Liver (tissue), 9 donors: ENCODE data around the gene LTN1. TPM values are rescaled to one million over a fixed set of nuclear protein-coding genes. Genes with fewer than 3 reads are reported as not detected.

Source experiments
- DNase-seq: peaks from one replicate; pipeline ENCODE4 v3.0.0-alpha.2; 2017; ENCODE audit warnings: low spot score
- H3K27ac ChIP-seq, 2 donors: one replicate each; pipeline ENCODE4 v1.7.0; 2013; ENCODE audit warnings: inconsistent platforms in 2 of 2, low read length in 2 of 2, control low read depth in 1 of 2, low read depth in 1 of 2, mild to moderate bottlenecking in 1 of 2
- H3K27me3 ChIP-seq, 4 donors: one replicate each; pipeline versions ENCODE4 v1.6.1 to v1.7.0; 2013; ENCODE audit warnings: low read length in 3 of 4, inconsistent platforms in 1 of 4, mild to moderate bottlenecking in 1 of 4, moderate library complexity in 1 of 4; ENCODE audit not compliant: control insufficient read depth in 4 of 4, insufficient read depth in 4 of 4
- H3K36me3 ChIP-seq, 4 donors: one replicate each; pipeline versions ENCODE4 v1.6.1 to v1.7.0; 2013; ENCODE audit warnings: low read length in 3 of 4, mild to moderate bottlenecking in 3 of 4, low read depth in 1 of 4, moderate library complexity in 1 of 4; ENCODE audit not compliant: control insufficient read depth in 4 of 4, insufficient read depth in 3 of 4
- H3K4me1 ChIP-seq, 4 donors: one replicate each; pipeline versions ENCODE4 v1.6.1 to v1.7.0; 2013; ENCODE audit warnings: low read length in 3 of 4, mild to moderate bottlenecking in 3 of 4, moderate library complexity in 1 of 4; ENCODE audit not compliant: control insufficient read depth in 4 of 4, insufficient read depth in 4 of 4
- H3K4me3 ChIP-seq, 3 donors: one replicate each; pipeline versions ENCODE4 v1.6.1 to v1.7.0; 2013; ENCODE audit warnings: low read length in 3 of 3, control low read depth in 1 of 3, low read depth in 1 of 3, mild to moderate bottlenecking in 1 of 3
- H3K9ac ChIP-seq, 2 donors: one replicate each; pipeline ENCODE4 v1.7.0; 2013; ENCODE audit warnings: low read length in 2 of 2, mild to moderate bottlenecking in 2 of 2, moderate library complexity in 2 of 2, control low read depth in 1 of 2, low read depth in 1 of 2
- H3K9me3 ChIP-seq, 4 donors: one replicate each; pipeline versions ENCODE4 v1.6.1 to v1.7.0; 2013; ENCODE audit warnings: low read length in 3 of 4; ENCODE audit not compliant: control insufficient read depth in 4 of 4
- ATF3 ChIP-seq: IDR thresholded peaks from 2 replicates; pipeline ENCODE4 v1.6.1; 2016; ENCODE audit warnings: antibody characterized with exemption
- CTCF ChIP-seq: fragments of 150-350 bp; IDR thresholded peaks from 2 replicates; pipeline ENCODE4 v1.5.1; 2017; ENCODE audit warnings: improper control_type of control experiment, low read depth, low read length; ENCODE audit not compliant: missing input control
- FOXA1 ChIP-seq: IDR thresholded peaks from 2 replicates; pipeline ENCODE4 v1.6.1; 2016; ENCODE audit warnings: antibody characterized with exemption
- FOXA2 ChIP-seq: IDR thresholded peaks from 2 replicates; pipeline ENCODE4 v1.6.1; 2016; ENCODE audit warnings: antibody characterized with exemption
- GABPA ChIP-seq, 2 donors: IDR thresholded peaks in 1 of 2; conservative IDR thresholded peaks in 1 of 2; 2 replicates each; pipeline ENCODE4 v1.6.1; 2016; ENCODE audit warnings: antibody characterized with exemption in 2 of 2, mild to moderate bottlenecking in 1 of 2, moderate library complexity in 1 of 2
- HNF4A ChIP-seq, 2 donors: conservative IDR thresholded peaks; 2 replicates each; pipeline ENCODE4 v1.6.1; 2016; ENCODE audit warnings: antibody characterized with exemption in 2 of 2, mild to moderate bottlenecking in 2 of 2
- HNF4G ChIP-seq: IDR thresholded peaks from 2 replicates; pipeline ENCODE4 v1.6.1; 2016; ENCODE audit warnings: antibody characterized with exemption
- JUND ChIP-seq, 2 donors: IDR thresholded peaks; 2 replicates each; pipeline ENCODE4 v1.6.1; 2016; ENCODE audit warnings: antibody characterized with exemption in 2 of 2
- MAX ChIP-seq: IDR thresholded peaks from 2 replicates; pipeline ENCODE4 v1.6.1; 2016; ENCODE audit warnings: antibody characterized with exemption
- NR2F2 ChIP-seq: IDR thresholded peaks from 2 replicates; pipeline ENCODE4 v1.6.1; 2016; ENCODE audit warnings: antibody characterized with exemption
- RAD21 ChIP-seq, 2 donors: IDR thresholded peaks; 2 replicates each; pipeline ENCODE4 v1.6.1; 2016; ENCODE audit warnings: antibody characterized with exemption in 2 of 2, mild to moderate bottlenecking in 2 of 2
- REST ChIP-seq: IDR thresholded peaks from 2 replicates; pipeline ENCODE4 v1.6.1; 2016; ENCODE audit warnings: antibody characterized with exemption, mild to moderate bottlenecking
- RXRA ChIP-seq, 2 donors: IDR thresholded peaks; 2 replicates each; pipeline ENCODE4 v1.6.1; 2017 to 2018; ENCODE audit warnings: antibody characterized with exemption in 2 of 2, mild to moderate bottlenecking in 1 of 2
- SP1 ChIP-seq: IDR thresholded peaks from 2 replicates; pipeline ENCODE4 v1.6.1; 2018; ENCODE audit warnings: antibody characterized with exemption, mild to moderate bottlenecking
- TAF1 ChIP-seq: conservative IDR thresholded peaks from 2 replicates; pipeline ENCODE4 v1.6.1; 2016; ENCODE audit warnings: antibody characterized with exemption, mild to moderate bottlenecking
- YY1 ChIP-seq: IDR thresholded peaks from 2 replicates; pipeline ENCODE4 v1.6.1; 2016; ENCODE audit warnings: antibody characterized with exemption, mild to moderate bottlenecking
- ZBTB33 ChIP-seq: IDR thresholded peaks from 2 replicates; pipeline ENCODE4 v1.6.1; 2016; ENCODE audit warnings: antibody characterized with exemption
- WGBS: extraction: QIAGEN DNeasy Blood & Tissue Kit; methylation state at CpG from one replicate; pipeline ENCODE4 v1.1.7; 2013; 5-methylcytosine and 5-hydroxymethylcytosine counted together
- polyA plus RNA-seq, 2 donors: library from polyadenylated mRNA; stranded (reverse) in 1 of 2; unstranded in 1 of 2; fragments of 200-250 nt in 1 of 2; fragments of >200 nt in 1 of 2; fragmentation: Nextera tagmentation in 1 of 2; extraction: Ambion mirVana in 1 of 2; gene quantifications; one replicate each; pipeline versions ENCODE4 v1.2.1 to v1.2.3, GENCODE V29; 2013 to 2015
- total RNA-seq, 2 donors: library from RNA; depleted of rRNA; stranded (reverse); fragments of >200 nt; gene quantifications; one replicate each; pipeline ENCODE4 v1.2.3, GENCODE V29; 2014
- donor health status: healthy.
- donor health status: healthy.
- donor health status: healthy.
- donor health status: healthy.
- donor health status: healthy.

LTN1 gene
- total and polyA plus RNA-seq, 4 donors: 3.9 to 22.1 (median 9.6) TPM

- 74% methylated on average over 2 of the region's 2 CpGs for WGBS
- peaks cover 2 to 25% (median 22%) of the 10 kb centered on the region in 4 donors for H3K36me3 ChIP-seq
Measured at GRCh38 chr21:28943631-28944030, 49.0 kb downstream of the LTN1 start.

GRCh38 chr21:28938726-28939125 is 54.0 kb downstream of the LTN1 start:
- TF ChIP-seq ZBTB33 (no peak), RAD21 (IDR thresholded peaks at IDR 0.05) (no peak), HNF4G (no peak), FOXA1 (no peak), ATF3 (no peak), MAX (no peak), REST (no peak), HNF4A (conservative IDR thresholded peaks at IDR 0.05) (no peak), RXRA (IDR thresholded peaks at IDR 0.05) (no peak), GABPA (IDR thresholded peaks at IDR 0.05 in 1 of 2, conservative IDR thresholded peaks at IDR 0.05 in 1 of 2) (no peak), YY1 (no peak), JUND (IDR thresholded peaks at IDR 0.05) (no peak), TAF1 (no peak), FOXA2 (no peak), SP1 (no peak), CTCF (no peak), NR2F2 (no peak)
- Histone ChIP-seq H3K9me3 (no peaks in the 10 kb centered on the region), H3K4me1 (no peaks in the 10 kb centered on the region), H3K9ac (no peak overlapping the region), H3K27ac (no peak overlapping the region), H3K36me3 (peaks cover 6 to 27% (median 21%) of the 10 kb centered on the region in 4 donors), H3K27me3 (no peaks in the 10 kb centered on the region), H3K4me3 (no peak overlapping the region)
- DNase-seq: no peak
- 91% methylated on average over 2 of the region's 2 CpGs for WGBS

More at GRCh38 chr21:28943631-28944030, 49.0 kb downstream of the LTN1 start:
- Histone ChIP-seq H3K27me3 (no peaks in the 10 kb centered on the region), H3K9ac (no peak overlapping the region), H3K9me3 (no peaks in the 10 kb centered on the region), H3K4me3 (no peak overlapping the region), H3K27ac (no peak overlapping the region), H3K4me1 (no peaks in the 10 kb centered on the region)
- TF ChIP-seq JUND (IDR thresholded peaks at IDR 0.05): no peak
- TF ChIP-seq RAD21 (IDR thresholded peaks at IDR 0.05): no peak
- TF ChIP-seq NR2F2: no peak
- no peak for TF ChIP-seq SP1
- TF ChIP-seq REST: no peak
- no peak for DNase-seq
